H9 (cell line): ENCODE results near the gene C1RL. TPM values are rescaled to one million over a fixed set of nuclear protein-coding genes. Genes with fewer than 3 reads are reported as not detected.
"Not testable (repeated sequence)": the region's sequence is repeated elsewhere in the genome, so short reads cannot be mapped to it uniquely, and the experiment has no call there.

Experiments
- DNase-seq: peaks from one replicate; pipeline ENCODE4 v3.0.0-alpha.2; 2017
- H2AFZ ChIP-seq: one replicate; pipeline ENCODE4 v1.6.1; 2013; ENCODE audit warnings: mild to moderate bottlenecking, low read length, control low read depth, moderate library complexity
- H2AK5ac ChIP-seq: 2 replicates; pipeline ENCODE4 v1.6.1; 2013; ENCODE audit warnings: low read length, control low read depth, mixed read lengths; ENCODE audit not compliant: insufficient read length
- H2BK120ac ChIP-seq: one replicate; pipeline ENCODE4 v1.6.1; 2013; ENCODE audit warnings: low read depth, mild to moderate bottlenecking, low read length, control low read depth, inconsistent platforms; ENCODE audit not compliant: poor library complexity, severe bottlenecking
- H2BK12ac ChIP-seq: 2 replicates; pipeline ENCODE4 v1.6.1; 2013; ENCODE audit warnings: low read length, control low read depth, mixed read lengths, low read depth; ENCODE audit not compliant: insufficient read length
- H2BK15ac ChIP-seq: 2 replicates; pipeline ENCODE4 v1.6.1; 2013; ENCODE audit warnings: low read depth, low read length, control low read depth
- H2BK20ac ChIP-seq: one replicate; pipeline ENCODE4 v1.6.1; 2013; ENCODE audit warnings: low read depth, mild to moderate bottlenecking, low read length, control low read depth, inconsistent platforms; ENCODE audit not compliant: poor library complexity, severe bottlenecking
- H2BK5ac ChIP-seq: 2 replicates; pipeline ENCODE4 v1.6.1; 2013; ENCODE audit warnings: low read length, control low read depth, mixed read lengths; ENCODE audit not compliant: insufficient read length
- H3K14ac ChIP-seq: 2 replicates; pipeline ENCODE4 v1.6.1; 2013; ENCODE audit warnings: low read length, control low read depth; ENCODE audit not compliant: insufficient read depth
- H3K18ac ChIP-seq: 2 replicates; pipeline ENCODE4 v1.6.1; 2013; ENCODE audit warnings: low read depth, mild to moderate bottlenecking, mixed read lengths, low read length, control low read depth; ENCODE audit not compliant: insufficient read length
- H3K23ac ChIP-seq: 2 replicates; pipeline ENCODE4 v1.6.1; 2013; ENCODE audit warnings: low read length, control low read depth, mixed read lengths, low read depth; ENCODE audit not compliant: insufficient read length
- H3K23me2 ChIP-seq: 2 replicates; pipeline ENCODE4 v1.6.1; 2013; ENCODE audit warnings: low read depth, mild to moderate bottlenecking, mixed read lengths, low read length, control low read depth; ENCODE audit not compliant: insufficient read length, poor library complexity, severe bottlenecking
- H3K27ac ChIP-seq: 2 replicates; pipeline ENCODE4 v1.5.1; 2013; ENCODE audit warnings: low read length, control low read depth, mixed read lengths, low read depth; ENCODE audit not compliant: insufficient read length
- H3K27me3 ChIP-seq: 2 replicates; pipeline ENCODE4 v1.6.1; 2013; ENCODE audit warnings: low read length, control low read depth, inconsistent platforms; ENCODE audit not compliant: insufficient read depth
- H3K4ac ChIP-seq: 2 replicates; pipeline ENCODE4 v1.6.1; 2013; ENCODE audit warnings: low read depth, mild to moderate bottlenecking, control low read depth, inconsistent platforms, low read length, moderate library complexity
- H3K4me1 ChIP-seq: 2 replicates; pipeline ENCODE4 v1.6.1; 2013; ENCODE audit warnings: low read length, control low read depth, inconsistent platforms; ENCODE audit not compliant: insufficient read depth
- H3K4me2 ChIP-seq: 2 replicates; pipeline ENCODE4 v1.6.1; 2013; ENCODE audit warnings: low read length, control low read depth, mixed read lengths; ENCODE audit not compliant: insufficient read length, insufficient read depth
- H3K56ac ChIP-seq: 2 replicates; pipeline ENCODE4 v1.6.1; 2013; ENCODE audit warnings: low read depth, mild to moderate bottlenecking, mixed read lengths, low read length, control low read depth; ENCODE audit not compliant: insufficient read length
- H3K79me1 ChIP-seq: 2 replicates; pipeline ENCODE4 v1.6.1; 2013; ENCODE audit warnings: low read depth, mild to moderate bottlenecking, moderate library complexity, low read length, control low read depth, inconsistent platforms; ENCODE audit not compliant: insufficient read depth, poor library complexity, severe bottlenecking
- H3K79me2 ChIP-seq: 2 replicates; pipeline ENCODE4 v1.6.1; 2013; ENCODE audit warnings: low read length, control low read depth, inconsistent platforms; ENCODE audit not compliant: insufficient read depth
- H3K9ac ChIP-seq: 2 replicates; pipeline ENCODE4 v1.6.1; 2013; ENCODE audit warnings: low read length, control low read depth, mixed read lengths; ENCODE audit not compliant: insufficient read length; ENCODE audit errors: extremely low read depth
- H3K9me3 ChIP-seq: one replicate; pipeline ENCODE4 v1.6.1; 2013; ENCODE audit warnings: low read depth, low read length, inconsistent platforms; ENCODE audit not compliant: control insufficient read depth
- H3T11ph ChIP-seq: one replicate; pipeline ENCODE4 v1.6.1; 2013; ENCODE audit warnings: mild to moderate bottlenecking, low read length, control low read depth, inconsistent platforms
- H4K20me1 ChIP-seq: one replicate; pipeline ENCODE4 v1.6.1; 2013; ENCODE audit not compliant: control insufficient read depth, insufficient read length, insufficient read depth
- H4K5ac ChIP-seq: 2 replicates; pipeline ENCODE4 v1.6.1; 2013; ENCODE audit warnings: low read depth, mild to moderate bottlenecking, mixed read lengths, low read length, control low read depth; ENCODE audit not compliant: insufficient read length
- H4K8ac ChIP-seq: replicated peaks from 2 replicates; pipeline ENCODE4 v1.6.1; 2013; ENCODE audit warnings: low read length, control low read depth, mixed read lengths, low read depth; ENCODE audit not compliant: insufficient read length
- H4K91ac ChIP-seq: 2 replicates; pipeline ENCODE4 v1.6.1; 2013; ENCODE audit warnings: low read depth, mild to moderate bottlenecking, moderate library complexity, mixed read lengths, low read length, control low read depth; ENCODE audit not compliant: insufficient read length
- H3K27ac Mint-ChIP-seq, 3 experiments: 2 replicates in 2 of 3; 3 replicates in 1 of 3; pipeline ENCODE4 v1.8.0; 2020 to 2021; ENCODE audit warnings: mixed read lengths in 3 of 3, mild to moderate bottlenecking in 1 of 3, moderate library complexity in 1 of 3
- H3K27me3 Mint-ChIP-seq: 2 replicates; pipeline ENCODE4 v1.8.0; 2021; ENCODE audit warnings: low read depth, mild to moderate bottlenecking, moderate library complexity, mixed read lengths
- H3K36me3 Mint-ChIP-seq, 3 experiments: 2 replicates in 2 of 3; 3 replicates in 1 of 3; pipeline ENCODE4 v1.8.0; 2020 to 2021; ENCODE audit warnings: low read depth in 3 of 3, mixed read lengths in 3 of 3; ENCODE audit not compliant: insufficient read depth in 1 of 3
- H3K4me1 Mint-ChIP-seq, 2 experiments: 2 replicates each; pipeline ENCODE4 v1.8.0; 2020; ENCODE audit warnings: mixed read lengths in 2 of 2
- H3K4me3 Mint-ChIP-seq, 2 experiments: 2 replicates in 1 of 2; 3 replicates in 1 of 2; pipeline ENCODE4 v1.8.0; 2020 to 2021; ENCODE audit warnings: mild to moderate bottlenecking in 2 of 2, mixed read lengths in 2 of 2, moderate library complexity in 1 of 2
- H3K9me3 Mint-ChIP-seq, 2 experiments: 2 replicates in 1 of 2; 3 replicates in 1 of 2; pipeline ENCODE4 v1.8.0; 2020; ENCODE audit warnings: mild to moderate bottlenecking in 2 of 2, mixed read lengths in 2 of 2, moderate library complexity in 1 of 2
- WGBS: extraction: QIAGEN DNeasy Blood & Tissue Kit; methylation state at CpG from one replicate; pipeline ENCODE4 v1.1.7; 2013; ENCODE audit warnings: missing lambda C conversion rate, low lambda C conversion rate, mixed read lengths; ENCODE audit not compliant: insufficient read length; ENCODE audit errors: extremely low coverage; 5-methylcytosine and 5-hydroxymethylcytosine counted together
- total RNA-seq: library from RNA; stranded (reverse); gene quantifications from 2 replicates; pipeline ENCODE4 v1.2.1, GENCODE V29; 2021
- TF ChIP-seq, protein P1 (sequence below): fragments of 200-600 bp; sonication (generic); conservative IDR thresholded peaks from 3 replicates; pipeline ENCODE4 v1.8.0; 2021; ENCODE audit warnings: antibody characterized with exemption, mild to moderate bottlenecking

Gene C1RL
- total RNA-seq, 1 experiment from 2014 or later, result 15.1 TPM

GRCh38 chr12:7058163-7058845 lies 50.7 kb downstream of the C1RL start:
- no peak overlapping the region for H2AK5ac ChIP-seq
- H3K9me3 ChIP-seq, result no peaks in the 10 kb centered on the region
- no CpG with 5 or more reads among the region's 3 CpGs for WGBS
- H3K56ac ChIP-seq, result no peak overlapping the region
- no peak overlapping the region for H2AFZ ChIP-seq
- H2BK15ac ChIP-seq, result no peak overlapping the region
- no peak overlapping the region for H3K18ac ChIP-seq
- Mint-ChIP-seq H3K27ac (no peak overlapping the region; a peak in 1 of 7 replicates), H3K9me3 (no peaks in the 10 kb centered on the region; a peak in 1 of 5 replicates), H3K4me1 (peaks cover 14 to 16% of the 10 kb centered on the region in 2 experiments), H3K4me3 (no peak overlapping the region), H3K36me3 (no peaks in the 10 kb centered on the region), H3K27me3 (peaks cover 4% of the 10 kb centered on the region)
- H3K79me1 ChIP-seq, result no peaks in the 10 kb centered on the region
- no peaks in the 10 kb centered on the region for H3K79me2 ChIP-seq
- no peak overlapping the region for H2BK5ac ChIP-seq
- no peak overlapping the region for H4K91ac ChIP-seq
- no peak for DNase-seq
- H3K9ac ChIP-seq, result no peak overlapping the region
- no peak overlapping the region for H3T11ph ChIP-seq
- H3K4me2 ChIP-seq, result no peak overlapping the region
- H3K23me2 ChIP-seq, result no peaks in the 10 kb centered on the region
- no peaks in the 10 kb centered on the region; the same call in 1 of the 2 replicates for H3K4me1 ChIP-seq
- no peak overlapping the region for H3K4ac ChIP-seq
- no peak overlapping the region for H2BK12ac ChIP-seq
- no peak overlapping the region for H2BK120ac ChIP-seq
- H4K5ac ChIP-seq, result no peak overlapping the region
- H4K8ac ChIP-seq, result no peak overlapping the region
- no peak overlapping the region for H3K27ac ChIP-seq
- H3K23ac ChIP-seq, result no peak overlapping the region
- TF ChIP-seq, protein P1, sequence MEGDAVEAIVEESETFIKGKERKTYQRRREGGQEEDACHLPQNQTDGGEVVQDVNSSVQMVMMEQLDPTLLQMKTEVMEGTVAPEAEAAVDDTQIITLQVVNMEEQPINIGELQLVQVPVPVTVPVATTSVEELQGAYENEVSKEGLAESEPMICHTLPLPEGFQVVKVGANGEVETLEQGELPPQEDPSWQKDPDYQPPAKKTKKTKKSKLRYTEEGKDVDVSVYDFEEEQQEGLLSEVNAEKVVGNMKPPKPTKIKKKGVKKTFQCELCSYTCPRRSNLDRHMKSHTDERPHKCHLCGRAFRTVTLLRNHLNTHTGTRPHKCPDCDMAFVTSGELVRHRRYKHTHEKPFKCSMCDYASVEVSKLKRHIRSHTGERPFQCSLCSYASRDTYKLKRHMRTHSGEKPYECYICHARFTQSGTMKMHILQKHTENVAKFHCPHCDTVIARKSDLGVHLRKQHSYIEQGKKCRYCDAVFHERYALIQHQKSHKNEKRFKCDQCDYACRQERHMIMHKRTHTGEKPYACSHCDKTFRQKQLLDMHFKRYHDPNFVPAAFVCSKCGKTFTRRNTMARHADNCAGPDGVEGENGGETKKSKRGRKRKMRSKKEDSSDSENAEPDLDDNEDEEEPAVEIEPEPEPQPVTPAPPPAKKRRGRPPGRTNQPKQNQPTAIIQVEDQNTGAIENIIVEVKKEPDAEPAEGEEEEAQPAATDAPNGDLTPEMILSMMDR, result no peak
- no peak overlapping the region for H2BK20ac ChIP-seq
- no peaks in the 10 kb centered on the region for H3K27me3 ChIP-seq
- no peaks in the 10 kb centered on the region for H4K20me1 ChIP-seq
- H3K14ac ChIP-seq, result no peak overlapping the region

GRCh38 chr12:7055736-7056135 lies 53.3 kb downstream of the C1RL start:
- H4K91ac ChIP-seq, H2AFZ ChIP-seq, H4K20me1 ChIP-seq, H3T11ph ChIP-seq, H3K18ac ChIP-seq, H3K56ac ChIP-seq, H3K23ac ChIP-seq, H3K27me3 ChIP-seq, H4K5ac ChIP-seq, H3K4ac ChIP-seq, H3K23me2 ChIP-seq, H3K4me2 ChIP-seq, H3K27ac Mint-ChIP-seq, H3K4me3 Mint-ChIP-seq, DNase-seq, H2AK5ac ChIP-seq, H2BK5ac ChIP-seq, H4K8ac ChIP-seq, H3K79me2 ChIP-seq, H3K79me1 ChIP-seq, H3K4me1 ChIP-seq, H2BK20ac ChIP-seq, H2BK120ac ChIP-seq, H3K27ac ChIP-seq, H2BK15ac ChIP-seq, H3K27me3 Mint-ChIP-seq, H3K14ac ChIP-seq, H3K9ac ChIP-seq, H3K9me3 ChIP-seq, H2BK12ac ChIP-seq, H3K4me1 Mint-ChIP-seq, H3K9me3 Mint-ChIP-seq, H3K36me3 Mint-ChIP-seq: not testable (repeated sequence)
- WGBS, result no CpG with 5 or more reads among the region's 2 CpGs
